Fibroblast of lung (primary cell): ENCODE data around the gene ITPR2. TPM values are rescaled to one million over a fixed set of nuclear protein-coding genes. Genes with fewer than 3 reads are reported as not detected.

Experiments
- DNase-seq, 2 donors: peaks; one replicate each; pipeline versions ENCODE4 v3.0.0 to v3.0.0-alpha.2; 2010; ENCODE audit warnings: low read depth in 2 of 2
- H2AFZ ChIP-seq: 2 replicates; pipeline ENCODE4 v1.5.1; 2012; ENCODE audit warnings: low read length, control low read depth, inconsistent platforms
- H3K27ac ChIP-seq: 2 replicates; pipeline ENCODE4 v1.5.1; 2011; ENCODE audit warnings: low read length, control low read depth; ENCODE audit not compliant: insufficient read depth
- H3K27me3 ChIP-seq: 2 replicates; pipeline ENCODE4 v1.5.1; 2011; ENCODE audit warnings: mild to moderate bottlenecking, low read length; ENCODE audit not compliant: control insufficient read depth, insufficient read depth
- H3K36me3 ChIP-seq: 2 replicates; pipeline ENCODE4 v1.5.1; 2011; ENCODE audit warnings: low read length; ENCODE audit not compliant: control insufficient read depth, insufficient read depth
- H3K4me1 ChIP-seq: 2 replicates; pipeline ENCODE4 v1.5.1; 2011; ENCODE audit warnings: low read length; ENCODE audit not compliant: control insufficient read depth, insufficient read depth; ENCODE audit errors: extremely low read depth
- H3K4me2 ChIP-seq: 2 replicates; pipeline ENCODE4 v1.5.1; 2011; ENCODE audit warnings: low read length, control low read depth; ENCODE audit not compliant: insufficient read depth; ENCODE audit errors: extremely low read depth
- H3K4me3 ChIP-seq, 4 experiments: fragments of 200-600 bp in 1 of 4; sonication (generic) in 1 of 4; replicated peaks in 1 of 4; 2 replicates each; pipeline ENCODE4 v1.5.1; 2011 to 2016; ENCODE audit warnings: low read length in 4 of 4, low read depth in 3 of 4, mild to moderate bottlenecking in 3 of 4, control low read depth in 2 of 4, inconsistent platforms in 1 of 4, mixed read lengths in 1 of 4; ENCODE audit not compliant: insufficient read depth in 1 of 4; ENCODE audit errors: control extremely low read depth in 1 of 4
- H3K79me2 ChIP-seq: 2 replicates; pipeline ENCODE4 v1.5.1; 2012; ENCODE audit warnings: mild to moderate bottlenecking, low read length, inconsistent platforms; ENCODE audit not compliant: control insufficient read depth, insufficient read depth
- H3K9ac ChIP-seq: 2 replicates; pipeline ENCODE4 v1.5.1; 2011; ENCODE audit warnings: mild to moderate bottlenecking, low read length, control low read depth; ENCODE audit not compliant: insufficient read depth
- H3K9me3 ChIP-seq: 2 replicates; pipeline ENCODE4 v1.5.1; 2012; ENCODE audit warnings: low read depth, low read length; ENCODE audit not compliant: control insufficient read depth, insufficient read depth
- H4K20me1 ChIP-seq: 2 replicates; pipeline ENCODE4 v1.5.1; 2011; ENCODE audit warnings: low read length; ENCODE audit not compliant: control insufficient read depth, insufficient read depth; ENCODE audit errors: extremely low read depth
- CTCF ChIP-seq, 2 donors: IDR thresholded peaks in 1 of 2; conservative IDR thresholded peaks in 1 of 2; 1 replicate in 1 of 2; 2 replicates in 1 of 2; pipeline ENCODE4 v1.5.1; 2011 to 2012; ENCODE audit warnings: low read length in 2 of 2, control low read depth in 1 of 2, inconsistent platforms in 1 of 2, low read depth in 1 of 2, mild to moderate bottlenecking in 1 of 2
- EZH2 ChIP-seq: IDR thresholded peaks from 2 replicates; pipeline ENCODE4 v1.5.1; 2012; ENCODE audit warnings: low read length, control low read depth, mild to moderate bottlenecking; ENCODE audit errors: missing control alignments
- polyA plus RNA-seq, 2 donors: library from polyadenylated mRNA; depleted of rRNA in 1 of 2; stranded (reverse) in 1 of 2; unstranded in 1 of 2; fragments of >200 nt; gene quantifications; 2 replicates each; pipeline ENCODE4 v1.2.1, GENCODE V29; 2011 to 2012; ENCODE audit warnings: missing spikeins in 1 of 2
- total RNA-seq: library from RNA; depleted of rRNA; stranded (reverse); fragments of >200 nt; gene quantifications from 2 replicates; pipeline ENCODE4 v1.2.1, GENCODE V29; 2014

Gene ITPR2
- total and polyA plus RNA-seq, 2 donors (not counting 1 experiment from before 2014, with no cell fraction given) = 5.1 to 24.6 TPM

- Histone ChIP-seq H3K9me3 (no peaks in the 10 kb centered on the region), H3K27me3 (no peaks in the 10 kb centered on the region), H3K79me2 (no peaks in the 10 kb centered on the region), H3K36me3 (no peaks in the 10 kb centered on the region), H3K4me2 (no peak overlapping the region), H3K4me3 (no peak overlapping the region), H3K27ac (no peak overlapping the region), H2AFZ (no peak overlapping the region), H4K20me1 (no peaks in the 10 kb centered on the region), H3K9ac (no peak overlapping the region), H3K4me1 (peaks cover 11% of the 10 kb centered on the region)
- no peak for TF ChIP-seq EZH2
- no peak for DNase-seq
Observed at GRCh38 chr12:26643532-26644315, 189.3 kb downstream of the ITPR2 start.

- Histone ChIP-seq H3K79me2 (no peaks in the 10 kb centered on the region), H3K9ac (no peak overlapping the region), H3K27ac (no peak overlapping the region), H3K4me3 (no peak overlapping the region), H3K4me2 (no peak overlapping the region), H3K27me3 (no peaks in the 10 kb centered on the region), H2AFZ (no peak overlapping the region), H3K36me3 (no peaks in the 10 kb centered on the region), H4K20me1 (no peaks in the 10 kb centered on the region), H3K4me1 (peaks cover 3% of the 10 kb centered on the region), H3K9me3 (no peaks in the 10 kb centered on the region)
- DNase-seq = peak; percentile 33 to 54
- TF ChIP-seq EZH2 (no peak), CTCF (conservative IDR thresholded peaks at IDR 0.05 in 1 of 2, IDR thresholded peaks at IDR 0.05 in 1 of 2; ENCODE audit: low read depth in 1 of 2, low read length in 2 of 2) (no peak)
Observed at GRCh38 chr12:26642361-26642760, 190.6 kb downstream of the ITPR2 start.

- Histone ChIP-seq H3K9ac (no peak overlapping the region), H3K4me1 (peaks cover 2% of the 10 kb centered on the region)
- peak; percentile 53 to 88 for DNase-seq
Observed at GRCh38 chr12:26636710-26637328, 196.2 kb downstream of the ITPR2 start.

More at GRCh38 chr12:26636710-26637328, 196.2 kb downstream of the ITPR2 start:
- TF ChIP-seq CTCF (conservative IDR thresholded peaks at IDR 0.05 in 1 of 2, IDR thresholded peaks at IDR 0.05 in 1 of 2; ENCODE audit: low read depth in 1 of 2, low read length in 2 of 2) = no peak
- TF ChIP-seq EZH2 = no peak
- H2AFZ ChIP-seq = no peak overlapping the region
- H3K27me3 ChIP-seq = no peaks in the 10 kb centered on the region
- H3K36me3 ChIP-seq = no peaks in the 10 kb centered on the region
- no peak overlapping the region for H3K4me2 ChIP-seq
- no peak overlapping the region for H3K4me3 ChIP-seq
- no peaks in the 10 kb centered on the region for H3K9me3 ChIP-seq
- no peak overlapping the region for H3K27ac ChIP-seq
- H3K79me2 ChIP-seq = no peaks in the 10 kb centered on the region
- H4K20me1 ChIP-seq = no peaks in the 10 kb centered on the region
